GM12873 (cell line): Measurements from ENCODE around the gene IKZF2.

Experiments
- CTCF ChIP-seq: IDR thresholded peaks from 2 replicates; pipeline ENCODE4 v1.5.1; 2012; ENCODE audit warnings: low read depth, mild to moderate bottlenecking, moderate library complexity, low read length, control low read depth; ENCODE audit not compliant: insufficient read depth; ENCODE audit errors: missing control alignments

The IKZF2 gene

GRCh38 chr2:213017404-213017803 lies 134.0 kb downstream of the IKZF2 start:
- TF ChIP-seq CTCF: no peak

- TF ChIP-seq CTCF: no peak
Measured at GRCh38 chr2:213016984-213017351, 134.4 kb downstream of the IKZF2 start.

GRCh38 chr2:213016166-213016983 lies 135.0 kb downstream of the IKZF2 start:
- TF ChIP-seq CTCF: no peak

GRCh38 chr2:213015387-213016165 lies 135.8 kb downstream of the IKZF2 start:
- no peak for TF ChIP-seq CTCF

- TF ChIP-seq CTCF: no peak
Measured at GRCh38 chr2:213013979-213014378, 137.4 kb downstream of the IKZF2 start.

- no peak for TF ChIP-seq CTCF
Measured at GRCh38 chr2:213011505-213011904, 139.9 kb downstream of the IKZF2 start.

GRCh38 chr2:213010106-213010779 lies 141.2 kb downstream of the IKZF2 start:
- TF ChIP-seq CTCF: no peak
